Spleen (tissue), 11 donors: ENCODE data around the gene MYBPC1. TPM values are rescaled to one million over a fixed set of nuclear protein-coding genes. Genes with fewer than 3 reads are reported as not detected.
A peak's percentile ranks its signal among the peaks of the same experiment; 100 is the strongest.

ENCODE experiments used
- DNase-seq: peaks from one replicate; pipeline ENCODE4 v3.0.0-alpha.2; 2020
- H3K27ac ChIP-seq, 8 donors: fragments of 200-600 bp; sonication (generic) in 7 of 8; 1 replicate in 4 of 8; 2 replicates in 4 of 8; pipeline versions ENCODE4 v1.5.0 to v1.8.0; 2016 to 2021; ENCODE audit warnings: inconsistent platforms in 4 of 8, mild to moderate bottlenecking in 4 of 8, moderate library complexity in 1 of 8
- H3K27me3 ChIP-seq, 7 donors: fragments of 200-600 bp; sonication (generic) in 6 of 7; replicated peaks in 1 of 7; 1 replicate in 4 of 7; 2 replicates in 3 of 7; pipeline versions ENCODE4 v1.5.0 to v1.8.0; 2016 to 2021; ENCODE audit warnings: inconsistent platforms in 3 of 7, mild to moderate bottlenecking in 1 of 7
- H3K36me3 ChIP-seq, 6 donors: fragments of 200-600 bp; sonication (generic) in 5 of 6; 1 replicate in 4 of 6; 2 replicates in 2 of 6; pipeline versions ENCODE4 v1.5.0 to v1.8.0; 2016 to 2021; ENCODE audit warnings: inconsistent platforms in 2 of 6
- H3K4me1 ChIP-seq, 6 donors: fragments of 200-600 bp; sonication (generic) in 5 of 6; 1 replicate in 3 of 6; 2 replicates in 3 of 6; pipeline versions ENCODE4 v1.5.0 to v1.8.0; 2016 to 2021; ENCODE audit warnings: inconsistent platforms in 3 of 6
- H3K4me3 ChIP-seq, 8 donors: fragments of 200-600 bp; sonication (generic) in 7 of 8; 1 replicate in 4 of 8; 2 replicates in 4 of 8; pipeline versions ENCODE4 v1.5.0 to v1.8.0; 2016 to 2021; ENCODE audit warnings: inconsistent platforms in 4 of 8, mild to moderate bottlenecking in 4 of 8, moderate library complexity in 2 of 8
- H3K9me3 ChIP-seq, 8 donors: fragments of 200-600 bp; sonication (generic) in 7 of 8; 1 replicate in 4 of 8; 2 replicates in 4 of 8; pipeline versions ENCODE4 v1.5.0 to v1.8.0; 2016 to 2021; ENCODE audit warnings: inconsistent platforms in 4 of 8
- CTCF ChIP-seq, 11 experiments: fragments of 200-600 bp in 7 of 11; fragments of 450-650 bp in 4 of 11; sonication (generic) in 4 of 11; IDR thresholded peaks in 8 of 11; conservative IDR thresholded peaks in 3 of 11; 1 replicate in 7 of 11; 2 replicates in 4 of 11; pipeline versions ENCODE4 v1.4.0 to v1.8.0; 2016 to 2021; ENCODE audit warnings: antibody characterized with exemption in 11 of 11, inconsistent platforms in 4 of 11, mild to moderate bottlenecking in 1 of 11
- POLR2A ChIP-seq, 3 donors: fragments of 450-650 bp; IDR thresholded peaks; one replicate each; pipeline ENCODE4 v1.5.1; 2017; ENCODE audit warnings: antibody characterized with exemption in 3 of 3, mild to moderate bottlenecking in 1 of 3
- POLR2AphosphoS5 ChIP-seq, 3 donors: sonication (generic); formaldehyde crosslinking; IDR thresholded peaks; one replicate each; pipeline ENCODE4 v1.5.1; 2017; ENCODE audit warnings: antibody characterized with exemption in 3 of 3
- WGBS, 5 donors: extraction: QIAGEN DNeasy Blood & Tissue Kit in 3 of 5; methylation state at CpG; one replicate each; pipeline versions ENCODE4 v1.1.5 to v1.1.7; 2013 to 2018; 5-methylcytosine and 5-hydroxymethylcytosine counted together
- intact Hi-C: fragments of 100-400 bp; cut with DNase I; formaldehyde crosslinking; loops from one replicate; pipeline ENCODE4 v1.15.0; 2023; ENCODE audit warnings: low total_unique reads
- polyA plus RNA-seq, 3 donors: library from polyadenylated mRNA; stranded (reverse); fragments of 200-250 nt; gene quantifications; one replicate each; pipeline ENCODE4 v1.2.1, GENCODE V29; 2013
- total RNA-seq, 7 donors: library from RNA; depleted of rRNA in 3 of 7; stranded (reverse); fragments of >200 nt in 3 of 7; fragmentation: NEBNext Ultra II Directional in 4 of 7; extraction: Animal tissue kit (Norgen Biotek cat#: 25700) in 4 of 7; gene quantifications; one replicate each; pipeline versions ENCODE4 v1.1.0 to v1.2.1, GENCODE V29; 2016 to 2021
- donor health status: healthy with polysubstance abuse.
- donor health status: DM: no; HTN: no; CAD: no; lungs with moderate emphysema.
- donor health status: DM: no; HTN: no; CAD: no.
- donor health status: Bipolar disorder and iron deficiency.
- donor health status: healthy.
- donor health status: DM: no; HTN: no; CAD: no.
- donor health status: DM: yes; HTN: yes; CAD: no.

Gene MYBPC1
- total and polyA plus RNA-seq, 10 donors: 0.06 to 2.7 (median 0.66) TPM; not detected in 4

- intact Hi-C loops: no loop called here
- no peak overlapping the region for H3K27ac ChIP-seq
- H3K4me1 ChIP-seq: peaks cover 0 to 91% (median 32%) of the 10 kb centered on the region in 6 donors
- peaks cover 0 to 7% (median 0%) of the 10 kb centered on the region in 6 donors for H3K36me3 ChIP-seq
- H3K4me3 ChIP-seq: no peak overlapping the region
- no peak for TF ChIP-seq POLR2A (IDR thresholded peaks at IDR 0.05)
- TF ChIP-seq POLR2AphosphoS5 (IDR thresholded peaks at IDR 0.05): no peak
- TF ChIP-seq CTCF (IDR thresholded peaks at IDR 0.05 in 8 of 11, conservative IDR thresholded peaks at IDR 0.05 in 3 of 11): no peak
- no peak for DNase-seq
- no peaks in the 10 kb centered on the region for H3K9me3 ChIP-seq
- 81 to 90% (median 86%) methylated on average over 4 of the region's 4 CpGs for WGBS, 5 donors
- H3K27me3 ChIP-seq: no peaks in the 10 kb centered on the region
Measured at GRCh38 chr12:101710288-101710687, 115.5 kb downstream of the MYBPC1 start.

- no peak for DNase-seq
- no peak for TF ChIP-seq CTCF (IDR thresholded peaks at IDR 0.05 in 8 of 11, conservative IDR thresholded peaks at IDR 0.05 in 3 of 11)
- peak in 1 of 3 donors; percentile 58 for TF ChIP-seq POLR2AphosphoS5 (IDR thresholded peaks at IDR 0.05)
- Histone ChIP-seq H3K4me3 (no peak overlapping the region), H3K4me1 (peaks cover 0 to 77% (median 27%) of the 10 kb centered on the region in 6 donors), H3K27ac (peak overlapping the region in 6 of 8 donors; percentile 11 to 54 (median 40)), H3K27me3 (no peaks in the 10 kb centered on the region), H3K36me3 (peaks cover 0 to 19% (median 0%) of the 10 kb centered on the region in 6 donors), H3K9me3 (no peaks in the 10 kb centered on the region)
- intact Hi-C loops: no loop called here
- WGBS, 5 donors: 71 to 84% (median 79%) methylated on average over 5 of the region's 5 CpGs
Measured at GRCh38 chr12:101713059-101713682, 118.4 kb downstream of the MYBPC1 start.

- WGBS, 5 donors: 82 to 96% (median 84%) methylated on average over 2 of the region's 2 CpGs
- intact Hi-C loops: no loop called here
- no peak overlapping the region for H3K4me3 ChIP-seq
- no peaks in the 10 kb centered on the region for H3K27me3 ChIP-seq
- H3K27ac ChIP-seq: peak overlapping the region in 3 of 8 donors; percentile 38 to 51 (median 41)
- TF ChIP-seq POLR2AphosphoS5 (IDR thresholded peaks at IDR 0.05) (no peak), CTCF (IDR thresholded peaks at IDR 0.05 in 8 of 11, conservative IDR thresholded peaks at IDR 0.05 in 3 of 11) (no peak), POLR2A (IDR thresholded peaks at IDR 0.05) (no peak)
- peaks cover 0 to 71% (median 27%) of the 10 kb centered on the region in 6 donors for H3K4me1 ChIP-seq
- no peaks in the 10 kb centered on the region for H3K9me3 ChIP-seq
- peaks cover 0 to 27% (median 0%) of the 10 kb centered on the region in 6 donors for H3K36me3 ChIP-seq
- DNase-seq: no peak
Measured at GRCh38 chr12:101713930-101714329, 119.2 kb downstream of the MYBPC1 start.

GRCh38 chr12:101714877-101715444 lies 120.2 kb downstream of the MYBPC1 start:
- WGBS, 5 donors: 65 to 76% (median 66%) methylated on average over 3 of the region's 3 CpGs
- intact Hi-C loops: no loop called here
- peak overlapping the region in 2 of 8 donors; percentile 6 to 12 for H3K27ac ChIP-seq
- H3K9me3 ChIP-seq: no peaks in the 10 kb centered on the region
- DNase-seq: no peak
- H3K4me1 ChIP-seq: peaks cover 0 to 61% (median 21%) of the 10 kb centered on the region in 6 donors
- H3K36me3 ChIP-seq: peaks cover 0 to 29% (median 0%) of the 10 kb centered on the region in 6 donors
- no peaks in the 10 kb centered on the region for H3K27me3 ChIP-seq
- TF ChIP-seq CTCF (IDR thresholded peaks at IDR 0.05 in 8 of 11, conservative IDR thresholded peaks at IDR 0.05 in 3 of 11) (no peak), POLR2A (IDR thresholded peaks at IDR 0.05) (no peak), POLR2AphosphoS5 (IDR thresholded peaks at IDR 0.05) (no peak)
- H3K4me3 ChIP-seq: no peak overlapping the region
